BE2C (cell line): Measurements from ENCODE around the gene SPRN.

Source experiments
- DNase-seq: peaks from one replicate; pipeline ENCODE4 v3.0.0-alpha.2; 2020
- H3K27me3 ChIP-seq: fragments of 250-450 bp; sonication (Bioruptor Pico); 2 replicates; pipeline ENCODE4 v1.5.1; 2020; ENCODE audit warnings: mild to moderate bottlenecking
- H3K36me3 ChIP-seq: fragments of 250-450 bp; sonication (Bioruptor Pico); 2 replicates; pipeline ENCODE4 v1.5.1; 2020; ENCODE audit warnings: mild to moderate bottlenecking
- H3K4me1 ChIP-seq: fragments of 250-450 bp; sonication (Bioruptor Pico); 2 replicates; pipeline ENCODE4 v1.5.1; 2020
- H3K4me3 ChIP-seq: 2 replicates; pipeline ENCODE4 v1.5.1; 2011; ENCODE audit warnings: low read depth, low read length
- H3K9me3 ChIP-seq: fragments of 250-450 bp; sonication (Bioruptor Pico); 2 replicates; pipeline ENCODE4 v1.5.1; 2020
- TF ChIP-seq, protein P1 (sequence below): IDR thresholded peaks from 2 replicates; pipeline ENCODE4 v1.5.1; 2012; ENCODE audit warnings: mild to moderate bottlenecking, low read depth, low read length

SPRN gene

DNA sequence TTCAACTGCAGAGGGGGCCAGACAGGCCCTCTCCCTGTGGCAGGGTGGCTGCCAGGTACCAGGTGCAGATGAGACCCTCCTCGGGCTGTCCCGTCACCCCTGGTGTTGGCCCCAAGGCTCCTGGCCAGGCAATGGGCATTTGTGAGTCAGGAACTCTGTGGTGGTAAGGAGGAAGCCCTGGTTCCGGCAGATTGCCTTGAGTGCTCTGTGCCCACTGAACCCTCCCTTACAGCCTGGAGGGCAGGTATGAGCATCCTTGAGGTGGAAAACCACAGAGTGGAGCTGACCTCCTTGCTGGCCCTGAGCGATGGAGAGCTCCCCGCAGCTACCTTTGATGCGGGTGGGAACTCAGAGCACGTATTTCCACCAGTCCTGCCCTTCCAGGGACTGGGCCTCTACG is 43.4 kb downstream of the SPRN start:
- H3K4me3 ChIP-seq, result no peak overlapping the region
- H3K4me1 ChIP-seq, result no peaks in the 10 kb centered on the region
- H3K9me3 ChIP-seq, result no peaks in the 10 kb centered on the region
- TF ChIP-seq, protein P1, sequence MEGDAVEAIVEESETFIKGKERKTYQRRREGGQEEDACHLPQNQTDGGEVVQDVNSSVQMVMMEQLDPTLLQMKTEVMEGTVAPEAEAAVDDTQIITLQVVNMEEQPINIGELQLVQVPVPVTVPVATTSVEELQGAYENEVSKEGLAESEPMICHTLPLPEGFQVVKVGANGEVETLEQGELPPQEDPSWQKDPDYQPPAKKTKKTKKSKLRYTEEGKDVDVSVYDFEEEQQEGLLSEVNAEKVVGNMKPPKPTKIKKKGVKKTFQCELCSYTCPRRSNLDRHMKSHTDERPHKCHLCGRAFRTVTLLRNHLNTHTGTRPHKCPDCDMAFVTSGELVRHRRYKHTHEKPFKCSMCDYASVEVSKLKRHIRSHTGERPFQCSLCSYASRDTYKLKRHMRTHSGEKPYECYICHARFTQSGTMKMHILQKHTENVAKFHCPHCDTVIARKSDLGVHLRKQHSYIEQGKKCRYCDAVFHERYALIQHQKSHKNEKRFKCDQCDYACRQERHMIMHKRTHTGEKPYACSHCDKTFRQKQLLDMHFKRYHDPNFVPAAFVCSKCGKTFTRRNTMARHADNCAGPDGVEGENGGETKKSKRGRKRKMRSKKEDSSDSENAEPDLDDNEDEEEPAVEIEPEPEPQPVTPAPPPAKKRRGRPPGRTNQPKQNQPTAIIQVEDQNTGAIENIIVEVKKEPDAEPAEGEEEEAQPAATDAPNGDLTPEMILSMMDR, result no peak
- no peaks in the 10 kb centered on the region for H3K27me3 ChIP-seq
- no peaks in the 10 kb centered on the region for H3K36me3 ChIP-seq
- DNase-seq, result no peak

DNA sequence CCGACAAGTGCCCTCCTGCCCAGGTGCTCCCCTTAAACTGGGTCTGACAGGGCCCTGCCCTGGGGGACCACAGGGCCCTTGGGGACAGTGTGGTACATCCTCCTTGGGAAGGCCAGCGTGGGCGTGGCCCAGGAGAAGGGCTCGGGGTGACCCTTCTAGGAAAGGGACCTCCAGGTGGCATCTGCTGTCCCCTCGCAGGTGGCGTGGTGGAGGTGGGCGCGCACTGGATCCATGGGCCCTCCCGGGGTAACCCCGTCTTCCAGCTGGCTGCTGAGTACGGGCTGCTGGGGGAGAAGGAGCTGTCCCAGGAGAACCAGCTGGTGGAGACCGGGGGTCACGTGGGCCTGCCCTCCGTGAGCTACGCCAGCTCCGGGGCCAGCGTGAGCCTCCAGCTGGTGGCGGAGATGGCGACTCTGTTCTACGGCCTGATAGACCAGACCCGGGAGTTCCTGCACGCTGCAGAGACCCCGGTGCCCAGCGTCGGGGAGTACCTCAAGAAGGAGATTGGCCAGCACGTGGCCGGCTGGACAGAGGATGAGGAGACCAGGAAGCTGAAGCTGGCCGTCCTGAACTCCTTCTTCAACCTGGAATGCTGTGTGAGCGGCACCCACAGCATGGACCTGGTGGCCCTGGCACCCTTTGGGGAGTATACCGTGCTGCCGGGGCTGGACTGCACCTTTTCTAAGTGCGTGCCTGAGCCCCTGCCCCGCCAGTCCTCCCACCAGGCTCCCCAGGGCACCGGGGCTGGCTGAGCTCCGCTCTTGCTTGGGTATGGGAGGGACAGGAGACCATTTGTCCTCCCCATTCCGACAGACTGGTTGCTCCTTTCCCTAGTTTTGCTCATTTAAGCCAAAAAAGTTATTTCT is 44.4 kb downstream of the SPRN start:
- H3K4me1 ChIP-seq, result no peaks in the 10 kb centered on the region
- DNase-seq, result no peak
- H3K36me3 ChIP-seq, result no peaks in the 10 kb centered on the region
- TF ChIP-seq, protein P1, result no peak
- no peak overlapping the region for H3K4me3 ChIP-seq
- H3K9me3 ChIP-seq, result no peaks in the 10 kb centered on the region
- no peaks in the 10 kb centered on the region for H3K27me3 ChIP-seq

DNA sequence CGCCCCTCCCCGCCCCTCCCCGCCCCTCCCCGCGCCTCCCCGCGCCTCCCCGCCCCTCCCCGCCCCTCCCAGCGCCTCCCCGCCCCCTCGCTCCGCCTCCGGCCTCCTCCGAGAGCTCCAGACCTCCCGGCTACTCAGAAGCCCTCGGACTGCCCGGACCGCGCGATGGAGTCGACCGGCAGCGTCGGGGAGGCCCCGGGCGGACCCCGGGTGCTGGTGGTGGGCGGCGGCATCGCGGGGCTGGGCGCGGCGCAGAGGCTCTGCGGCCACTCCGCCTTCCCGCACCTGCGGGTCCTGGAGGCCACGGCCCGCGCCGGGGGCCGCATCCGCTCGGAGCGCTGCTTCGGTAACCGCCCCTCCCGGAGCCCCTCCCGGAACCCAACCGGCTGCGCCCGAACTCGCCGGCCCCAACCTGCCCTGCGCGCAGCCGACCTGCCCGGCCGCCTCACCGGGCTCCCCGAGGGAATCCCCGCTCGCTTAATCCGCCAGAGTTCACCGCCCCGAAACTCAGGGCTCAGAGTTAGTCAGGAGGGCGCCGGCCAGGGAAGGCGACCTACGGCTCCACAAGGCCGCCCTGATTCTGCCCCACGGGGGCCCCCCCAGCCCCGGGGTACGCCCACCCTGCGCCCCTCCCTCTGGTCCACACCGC is 45.1 kb downstream of the SPRN start, which contains the start of gene PAOX:
Gene PAOX, plus strand, starts transcription at position 111 of the 649 bp plus-strand sequence. Its CDS starts 55 bp downstream, at position 166.
- Histone ChIP-seq H3K27me3 (no peaks in the 10 kb centered on the region), H3K4me3 (peak within 1 kb of the TSS; percentile 69), H3K4me1 (no peaks in the 10 kb centered on the region), H3K9me3 (no peaks in the 10 kb centered on the region), H3K36me3 (no peaks in the 10 kb centered on the region)
- TF ChIP-seq, protein P1, result no peak
- peak; percentile 68 for DNase-seq

DNA sequence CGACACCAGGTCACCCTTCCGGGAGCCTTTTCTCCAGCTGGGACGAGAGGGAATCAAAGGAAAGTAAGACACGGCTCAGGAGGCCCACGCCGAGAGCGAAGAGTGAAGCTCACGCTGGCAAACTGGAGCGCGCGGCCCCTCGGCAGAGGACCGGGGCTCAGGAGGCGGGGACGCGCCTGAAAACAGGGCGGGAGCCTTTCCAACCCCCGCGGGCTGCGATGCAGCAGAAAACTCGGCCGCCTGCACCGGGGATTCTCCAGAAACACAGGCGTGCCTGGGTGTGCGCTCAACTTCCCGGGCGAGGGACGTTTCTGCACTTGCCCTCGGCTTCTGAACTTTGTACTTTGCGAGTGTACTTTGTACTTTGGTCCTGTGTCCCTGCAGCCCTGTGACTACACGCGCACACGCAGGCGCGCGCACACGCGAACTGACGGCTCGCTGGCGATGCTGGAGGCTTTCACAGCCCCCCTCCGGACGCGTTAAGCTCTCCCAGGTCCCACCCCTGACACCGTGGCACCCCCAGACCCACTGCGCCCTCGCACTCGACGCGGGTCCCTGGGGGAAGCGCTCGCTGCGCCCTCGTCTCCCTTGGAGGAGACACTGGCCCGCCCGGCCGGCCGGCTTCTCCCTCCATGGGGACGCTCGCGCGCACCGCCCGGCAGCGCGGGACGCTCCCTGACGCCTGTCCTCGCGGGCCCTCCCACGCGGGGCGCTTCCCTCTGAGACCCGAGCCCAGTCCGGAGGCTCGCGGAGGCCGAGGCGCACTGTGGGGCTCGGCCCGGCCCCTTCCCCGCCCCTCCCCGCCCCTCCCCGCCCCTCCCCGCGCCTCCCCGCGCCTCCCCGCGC is 46.0 kb downstream of the SPRN start:
- Histone ChIP-seq H3K9me3 (no peaks in the 10 kb centered on the region), H3K4me3 (peak overlapping the region; percentile 69), H3K27me3 (no peaks in the 10 kb centered on the region), H3K4me1 (no peaks in the 10 kb centered on the region; the same call in 1 of the 2 replicates), H3K36me3 (no peaks in the 10 kb centered on the region)
- DNase-seq, result peak; percentile 60
- TF ChIP-seq, protein P1, result no peak

DNA sequence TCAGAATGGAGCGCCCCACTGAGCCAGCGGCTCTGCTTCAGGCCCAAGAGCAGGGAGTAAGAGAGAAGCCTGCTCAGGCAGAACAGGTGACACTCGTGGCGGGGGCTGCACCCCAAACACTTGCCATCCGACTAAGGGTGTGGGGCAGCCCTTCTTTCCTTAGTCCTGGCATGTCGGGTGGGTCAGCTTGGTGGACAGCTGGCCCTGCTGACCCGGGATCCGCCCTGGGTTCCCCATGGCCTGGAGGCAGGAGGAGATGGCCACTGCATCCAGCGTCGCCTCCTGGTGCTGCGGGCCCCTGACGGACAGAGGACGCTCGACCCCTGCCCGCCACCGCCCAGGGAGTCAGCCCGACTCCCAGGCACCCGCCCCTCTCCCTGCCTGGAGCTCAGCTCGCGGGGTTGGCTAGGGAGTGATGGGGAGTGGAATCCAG is 46.6 kb downstream of the SPRN start:
- Histone ChIP-seq H3K4me3 (peak overlapping the region; percentile 69), H3K27me3 (no peaks in the 10 kb centered on the region), H3K36me3 (no peaks in the 10 kb centered on the region), H3K9me3 (no peaks in the 10 kb centered on the region), H3K4me1 (no peaks in the 10 kb centered on the region; the same call in 1 of the 2 replicates)
- TF ChIP-seq, protein P1, result no peak
- no peak for DNase-seq
